GM19099 (cell line): ENCODE data around the gene GRK6.

Experiments
- POLR2A ChIP-seq: IDR thresholded peaks from 3 replicates; pipeline ENCODE4 v1.6.1; 2011; ENCODE audit warnings: low read depth; ENCODE audit not compliant: insufficient read length; ENCODE audit errors: extremely low read depth

The GRK6 gene

GRCh38 chr5:177448244-177448950 lies 21.9 kb downstream of the GRK6 start:
- no peak for TF ChIP-seq POLR2A

- TF ChIP-seq POLR2A = no peak
These were observed 22.9 kb downstream of the GRK6 start for GRCh38 chr5:177449140-177450061.

GRCh38 chr5:177450667-177451424 lies 24.4 kb downstream of the GRK6 start:
- no peak for TF ChIP-seq POLR2A

DNA sequence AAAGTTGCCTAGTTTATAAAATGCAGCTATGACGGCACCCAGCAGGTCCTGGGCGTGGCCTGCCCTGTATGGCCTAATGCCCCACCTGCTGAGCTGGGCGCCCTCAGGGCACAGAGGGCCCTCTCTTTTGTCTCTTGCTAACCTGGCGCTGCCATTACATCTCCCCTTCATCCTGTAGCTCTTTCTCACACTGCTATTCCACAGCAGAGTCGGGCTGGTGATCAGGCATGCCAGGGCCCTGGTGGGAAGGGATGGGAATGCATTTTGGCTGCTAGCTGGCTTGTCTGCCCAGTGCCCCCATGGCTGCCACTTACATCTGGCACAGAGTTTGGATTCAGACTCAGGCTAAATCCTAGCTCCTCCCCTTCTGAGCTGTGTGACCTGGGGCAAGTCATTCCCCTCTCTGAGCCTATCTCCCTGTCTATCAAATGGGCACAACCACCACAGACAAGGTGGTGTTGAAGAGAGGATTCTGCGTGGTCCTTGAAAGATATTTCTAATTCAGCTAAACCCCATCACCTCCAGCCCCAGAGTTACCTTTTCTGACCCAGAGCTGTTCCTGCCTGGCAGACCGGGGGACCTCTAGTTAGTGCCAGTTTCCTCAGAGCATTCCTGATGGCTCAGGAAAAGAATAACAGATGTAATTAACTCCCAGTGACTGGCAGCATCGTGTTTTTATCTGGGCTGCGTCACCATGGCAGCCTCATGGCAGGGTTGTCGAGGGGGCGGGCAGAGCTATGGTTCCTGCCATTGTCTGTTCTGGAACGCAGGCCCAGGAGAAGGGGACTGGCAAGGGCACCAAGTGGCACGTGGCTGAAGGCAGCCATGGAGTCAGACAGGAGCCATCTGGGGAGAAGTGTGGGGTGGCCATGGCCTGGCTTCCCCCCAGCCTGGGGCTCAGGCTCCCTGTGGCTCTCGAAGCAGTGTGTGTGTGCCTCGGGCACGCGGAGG lies 26.5 kb downstream of the GRK6 start:
- TF ChIP-seq POLR2A = no peak

- TF ChIP-seq POLR2A = no peak
These were observed 27.4 kb downstream of the GRK6 start for GRCh38 chr5:177453852-177454396.

- no peak for TF ChIP-seq POLR2A
These were observed 28.0 kb downstream of the GRK6 start for GRCh38 chr5:177454397-177455035.

DNA sequence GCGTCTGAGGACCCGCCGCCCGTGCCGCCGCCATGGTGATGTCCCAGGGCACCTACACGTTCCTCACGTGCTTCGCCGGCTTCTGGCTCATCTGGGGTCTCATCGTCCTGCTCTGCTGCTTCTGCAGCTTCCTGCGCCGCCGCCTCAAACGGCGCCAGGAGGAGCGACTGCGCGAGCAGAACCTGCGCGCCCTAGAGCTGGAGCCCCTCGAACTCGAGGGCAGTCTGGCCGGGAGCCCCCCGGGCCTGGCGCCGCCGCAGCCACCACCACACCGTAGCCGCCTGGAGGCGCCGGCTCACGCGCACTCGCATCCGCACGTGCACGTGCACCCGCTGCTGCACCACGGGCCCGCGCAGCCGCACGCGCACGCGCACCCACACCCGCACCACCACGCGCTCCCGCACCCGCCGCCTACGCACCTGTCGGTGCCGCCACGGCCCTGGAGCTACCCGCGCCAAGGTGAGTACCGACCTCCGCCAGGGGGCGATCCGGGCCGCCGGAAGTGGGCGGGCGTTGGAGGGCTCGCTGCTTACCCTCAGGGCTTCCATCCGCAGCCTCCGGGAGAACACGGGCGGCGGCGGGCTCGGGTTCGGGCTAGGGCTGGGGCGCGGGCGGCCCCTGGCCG lies 28.7 kb downstream of the GRK6 start:
- peak; percentile 51 for TF ChIP-seq POLR2A

- TF ChIP-seq POLR2A = peak; percentile 49
These were observed 29.4 kb downstream of the GRK6 start for GRCh38 chr5:177455661-177456590.

GRCh38 chr5:177456591-177456964 lies 30.1 kb downstream of the GRK6 start:
- TF ChIP-seq POLR2A = no peak

DNA sequence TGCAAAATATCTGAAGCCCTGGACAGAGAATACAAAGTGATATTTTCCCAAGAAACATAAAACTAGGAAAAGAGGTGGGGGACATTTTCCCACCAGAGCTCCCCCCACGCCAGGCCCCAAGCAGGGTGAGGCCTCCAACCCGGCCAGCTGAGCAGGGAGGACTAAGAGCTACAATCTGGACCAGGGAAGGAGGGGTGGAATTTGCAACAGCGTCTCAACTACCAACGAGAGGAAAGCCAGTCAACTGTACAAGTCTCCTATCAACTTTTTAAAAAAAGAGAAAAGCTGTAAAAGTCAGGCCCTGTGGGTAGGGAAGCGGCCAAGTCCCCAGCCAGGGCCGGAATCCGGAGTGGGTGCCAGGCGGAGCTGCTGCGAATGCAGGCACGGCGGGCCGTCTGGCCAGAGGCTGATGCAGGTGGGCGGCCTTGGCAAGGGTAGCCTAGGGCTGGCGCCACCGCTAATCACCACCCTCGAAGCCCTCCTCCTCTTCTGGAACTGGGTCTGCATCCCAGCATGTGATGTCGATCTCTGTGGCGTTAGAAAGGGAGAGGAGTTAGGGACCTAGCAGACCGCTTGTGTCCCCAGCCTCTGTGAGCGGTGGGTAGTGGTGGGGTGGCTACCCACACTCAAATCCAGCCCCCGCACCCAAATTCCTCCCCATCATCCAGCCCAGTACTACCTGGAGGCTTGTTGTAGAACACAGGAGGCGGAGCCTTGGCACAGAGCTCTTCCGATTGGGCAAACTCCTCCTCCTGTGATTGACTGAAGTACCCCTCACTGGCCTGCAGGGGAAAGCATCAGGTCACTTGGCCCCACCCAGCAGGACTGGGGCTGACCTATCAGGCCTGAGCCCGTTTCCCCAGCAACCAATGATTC lies 30.7 kb downstream of the GRK6 start:
- no peak for TF ChIP-seq POLR2A
